ENCODE data around the gene RHBG. TPM values are rescaled to one million over a fixed set of nuclear protein-coding genes. Genes with fewer than 3 reads are reported as not detected.

Gene RHBG
- total RNA-seq, 1 experiment from 2014 or later, result 1.5 TPM

DNA sequence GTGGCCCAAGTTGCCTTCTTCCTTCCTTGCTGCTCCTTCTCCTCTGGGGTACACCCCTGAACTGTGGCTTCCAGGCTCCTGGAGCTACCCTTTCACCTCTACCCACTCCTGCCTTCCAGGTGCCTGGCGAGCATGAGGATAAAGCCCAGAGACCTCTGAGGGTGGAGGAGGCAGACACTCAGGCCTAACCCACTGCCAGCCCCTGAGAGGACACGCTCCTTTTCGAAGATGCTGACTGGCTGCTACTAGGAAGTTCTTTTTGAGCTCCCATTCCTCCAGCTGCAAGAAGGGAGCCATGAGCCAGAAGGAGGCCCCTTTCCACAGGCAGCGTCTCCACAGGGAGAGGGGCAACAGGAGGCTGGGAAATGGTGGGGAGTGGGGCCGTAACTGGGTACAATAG lies 15.6 kb downstream of the RHBG start:
- no peak overlapping the region for H2AFZ ChIP-seq (ENCODE audit: low read length)
- no peak overlapping the region for H3K56ac ChIP-seq (ENCODE audit: insufficient read length, low read depth, low read length)
- H3K27ac Mint-ChIP-seq, result peak overlapping the region in 1 of 3 experiments; percentile 41; a peak in 1 of 7 replicates
- no peak overlapping the region for H2BK120ac ChIP-seq (ENCODE audit: low read depth, low read length, poor library complexity, severe bottlenecking)
- no peak overlapping the region for H3K23ac ChIP-seq (ENCODE audit: insufficient read length, low read depth, low read length)
- H2BK20ac ChIP-seq (ENCODE audit: low read depth, low read length, poor library complexity, severe bottlenecking), result no peak overlapping the region
- no peak for DNase-seq
- H2BK12ac ChIP-seq (ENCODE audit: insufficient read length, low read depth, low read length), result no peak overlapping the region
- H3K18ac ChIP-seq (ENCODE audit: insufficient read length, low read depth, low read length), result no peak overlapping the region
- H3K27me3 Mint-ChIP-seq (ENCODE audit: low read depth), result peaks cover 42% of the 10 kb centered on the region
- H3K9ac ChIP-seq (ENCODE audit: extremely low read depth, insufficient read length, low read length), result no peak overlapping the region
- peaks cover 24 to 30% of the 10 kb centered on the region in 2 experiments for H3K4me1 Mint-ChIP-seq
- no CpG with 5 or more reads among the region's 5 CpGs for WGBS (ENCODE audit: extremely low coverage, insufficient read length, low lambda C conversion rate)
- H3K79me2 ChIP-seq (ENCODE audit: insufficient read depth, low read length), result no peaks in the 10 kb centered on the region
- H3K27me3 ChIP-seq (ENCODE audit: insufficient read depth, low read length), result peaks cover 4% of the 10 kb centered on the region; the same call in 1 of the 2 replicates
- no peak overlapping the region for H2AK5ac ChIP-seq (ENCODE audit: insufficient read length, low read length)
- no peaks in the 10 kb centered on the region for H3K79me1 ChIP-seq (ENCODE audit: insufficient read depth, low read depth, low read length, poor library complexity, severe bottlenecking)
- TF ChIP-seq, protein P1, sequence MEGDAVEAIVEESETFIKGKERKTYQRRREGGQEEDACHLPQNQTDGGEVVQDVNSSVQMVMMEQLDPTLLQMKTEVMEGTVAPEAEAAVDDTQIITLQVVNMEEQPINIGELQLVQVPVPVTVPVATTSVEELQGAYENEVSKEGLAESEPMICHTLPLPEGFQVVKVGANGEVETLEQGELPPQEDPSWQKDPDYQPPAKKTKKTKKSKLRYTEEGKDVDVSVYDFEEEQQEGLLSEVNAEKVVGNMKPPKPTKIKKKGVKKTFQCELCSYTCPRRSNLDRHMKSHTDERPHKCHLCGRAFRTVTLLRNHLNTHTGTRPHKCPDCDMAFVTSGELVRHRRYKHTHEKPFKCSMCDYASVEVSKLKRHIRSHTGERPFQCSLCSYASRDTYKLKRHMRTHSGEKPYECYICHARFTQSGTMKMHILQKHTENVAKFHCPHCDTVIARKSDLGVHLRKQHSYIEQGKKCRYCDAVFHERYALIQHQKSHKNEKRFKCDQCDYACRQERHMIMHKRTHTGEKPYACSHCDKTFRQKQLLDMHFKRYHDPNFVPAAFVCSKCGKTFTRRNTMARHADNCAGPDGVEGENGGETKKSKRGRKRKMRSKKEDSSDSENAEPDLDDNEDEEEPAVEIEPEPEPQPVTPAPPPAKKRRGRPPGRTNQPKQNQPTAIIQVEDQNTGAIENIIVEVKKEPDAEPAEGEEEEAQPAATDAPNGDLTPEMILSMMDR (conservative IDR thresholded peaks at IDR 0.05), result no peak
- no peaks in the 10 kb centered on the region for H3K9me3 Mint-ChIP-seq
- peaks cover 6% of the 10 kb centered on the region for H3K23me2 ChIP-seq (ENCODE audit: insufficient read length, low read depth, low read length, poor library complexity, severe bottlenecking)
- no peak overlapping the region for H4K91ac ChIP-seq (ENCODE audit: insufficient read length, low read depth, low read length)
- no peak overlapping the region for H3K27ac ChIP-seq (ENCODE audit: insufficient read length, low read depth, low read length)
- no peak overlapping the region for H3K4me3 Mint-ChIP-seq
- no peaks in the 10 kb centered on the region; a peak in 1 of 7 replicates for H3K36me3 Mint-ChIP-seq (ENCODE audit: insufficient read depth in 1 of 3, low read depth in 3 of 3)
- H3K9me3 ChIP-seq (ENCODE audit: control insufficient read depth, low read depth, low read length), result no peaks in the 10 kb centered on the region
- H3T11ph ChIP-seq (ENCODE audit: low read length), result no peak overlapping the region
- no peak overlapping the region for H3K4me2 ChIP-seq (ENCODE audit: insufficient read depth, insufficient read length, low read length)
- no peak overlapping the region for H4K5ac ChIP-seq (ENCODE audit: insufficient read length, low read depth, low read length)
- H3K4me1 ChIP-seq (ENCODE audit: insufficient read depth, low read length), result no peaks in the 10 kb centered on the region; the same call in 1 of the 2 replicates
- H3K4ac ChIP-seq (ENCODE audit: low read depth, low read length), result no peak overlapping the region
- H3K14ac ChIP-seq (ENCODE audit: insufficient read depth, low read length), result no peak overlapping the region
- H4K20me1 ChIP-seq (ENCODE audit: control insufficient read depth, insufficient read depth, insufficient read length), result no peaks in the 10 kb centered on the region
- no peak overlapping the region for H2BK5ac ChIP-seq (ENCODE audit: insufficient read length, low read length)
- no peak overlapping the region for H2BK15ac ChIP-seq (ENCODE audit: low read depth, low read length)
- no peak overlapping the region for H4K8ac ChIP-seq (replicated peaks; ENCODE audit: insufficient read length, low read depth, low read length)
